HG02943 (cell line): ENCODE measurements around the gene STOML1.
"Not testable (repeated sequence)": the region's sequence is repeated elsewhere in the genome, so short reads cannot be mapped to it uniquely, and the experiment has no call there.

Experiments used
- ATAC-seq: cut with Tn5 transposase; IDR thresholded peaks from one replicate; pipeline ENCODE4 v1.9.1; 2021; ENCODE audit warnings: mild to moderate bottlenecking, low read depth, moderate library complexity; ENCODE audit not compliant: unreplicated experiment

Gene STOML1

GRCh38 chr15:73988445-73988969, 3.6 kb downstream of the STOML1 start:
- ATAC-seq = no peak

DNA sequence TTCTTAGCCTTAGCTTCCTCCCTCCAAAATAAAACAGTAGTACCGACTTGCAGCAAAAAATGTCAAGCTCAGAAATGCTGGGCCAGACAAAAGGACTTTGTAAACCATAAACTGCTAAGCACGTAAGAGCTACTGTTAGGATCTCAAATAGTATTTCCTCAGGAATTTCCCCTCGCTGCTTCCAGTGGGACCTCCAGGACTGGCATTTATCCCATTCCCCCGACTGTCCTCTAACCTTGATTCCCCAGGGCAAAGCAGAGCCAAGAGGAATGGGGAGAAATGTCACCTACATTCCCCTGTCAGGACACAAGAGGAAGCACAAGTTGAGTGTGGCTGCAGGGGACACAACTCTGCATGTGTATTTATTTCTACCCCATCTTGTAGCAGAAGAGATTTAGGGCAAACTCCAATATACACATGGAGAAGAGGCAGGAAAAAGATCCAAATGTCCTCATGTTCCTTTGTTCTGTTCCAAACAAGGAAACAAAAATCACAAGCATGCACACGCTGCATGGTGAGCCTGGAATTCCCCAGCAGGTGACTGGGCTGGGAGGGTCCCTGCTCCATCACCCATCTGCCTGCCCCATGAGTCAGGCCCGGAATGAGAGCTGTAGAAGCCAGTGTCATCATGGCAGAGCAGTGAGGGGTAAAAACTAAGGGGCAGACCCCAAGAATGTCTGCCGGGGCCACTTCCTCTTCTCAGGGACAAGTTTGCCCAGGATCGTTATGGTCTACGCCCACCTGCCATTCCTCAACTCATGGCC, 4.2 kb downstream of the STOML1 start:
- no peak for ATAC-seq

DNA sequence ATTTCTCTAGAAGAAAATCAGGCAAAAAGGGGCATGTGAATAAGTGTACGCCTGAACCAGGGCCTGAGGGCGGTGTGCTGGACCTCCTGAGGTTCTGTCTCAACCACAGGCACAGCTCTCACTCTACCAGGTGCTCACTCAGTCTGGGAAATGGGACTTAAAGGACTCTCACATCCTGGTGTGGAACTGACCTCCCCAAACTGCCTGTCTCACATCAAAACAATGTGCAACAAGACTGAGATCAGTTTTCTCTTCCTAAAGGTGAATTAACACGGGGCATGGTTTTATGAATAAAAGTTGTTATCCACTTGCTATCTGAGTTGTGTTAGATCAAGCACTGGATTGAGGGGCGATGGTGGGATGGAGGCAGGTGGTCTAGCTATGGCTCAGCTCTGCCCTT, 4.8 kb downstream of the STOML1 start:
- no peak for ATAC-seq

DNA sequence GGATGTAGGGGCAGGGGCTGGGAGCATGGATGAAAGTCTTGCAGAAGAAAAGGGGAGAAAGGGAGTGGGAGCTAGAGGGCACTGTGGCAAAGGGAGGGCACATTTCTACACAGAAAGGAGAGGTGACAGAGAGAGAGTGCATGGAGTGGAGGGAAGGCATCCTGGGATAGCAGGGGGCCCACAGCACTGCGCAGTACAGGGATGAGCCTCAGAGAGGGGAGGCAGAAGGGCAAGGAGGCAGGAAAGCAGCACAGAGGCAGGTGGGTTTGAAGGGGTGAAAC, 5.4 kb downstream of the STOML1 start:
- ATAC-seq = no peak

DNA sequence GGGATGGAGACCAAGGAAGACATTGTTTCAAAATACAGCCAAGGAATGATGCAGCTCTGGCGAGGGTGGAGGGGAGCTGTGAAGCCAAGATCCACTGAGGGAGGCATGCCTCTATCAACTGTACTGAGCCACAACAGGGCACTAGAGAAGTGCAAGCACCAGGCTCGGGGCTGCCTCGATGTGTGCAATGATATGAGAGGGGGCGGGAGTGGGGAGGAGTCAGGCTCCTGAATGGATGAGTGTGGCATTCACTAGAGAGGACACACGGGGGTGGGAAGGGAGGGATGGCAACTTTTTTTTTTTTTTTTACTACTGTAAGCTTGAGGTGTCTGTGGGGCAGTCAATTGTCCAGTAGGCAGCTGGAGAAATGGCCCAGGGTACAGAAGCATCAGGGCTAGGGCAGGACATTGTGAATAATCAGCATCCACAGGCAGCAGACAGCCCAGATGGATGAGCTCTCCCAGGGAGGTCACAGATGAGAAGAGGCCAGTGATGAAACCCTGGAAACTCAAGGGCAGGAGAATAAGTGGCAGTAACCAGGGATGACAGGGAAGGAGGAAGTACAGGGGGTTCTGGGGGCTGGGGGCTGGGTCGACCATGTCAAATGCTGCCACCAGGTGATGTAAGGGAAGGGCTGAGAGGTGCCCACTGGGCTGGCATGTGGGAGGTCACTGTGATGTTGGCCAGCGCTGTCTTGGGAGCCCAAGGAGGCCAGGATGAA, 5.9 kb downstream of the STOML1 start:
- ATAC-seq = no peak

- no peak for ATAC-seq
Observed at GRCh38 chr15:73985101-73985873, 6.8 kb downstream of the STOML1 start.

DNA sequence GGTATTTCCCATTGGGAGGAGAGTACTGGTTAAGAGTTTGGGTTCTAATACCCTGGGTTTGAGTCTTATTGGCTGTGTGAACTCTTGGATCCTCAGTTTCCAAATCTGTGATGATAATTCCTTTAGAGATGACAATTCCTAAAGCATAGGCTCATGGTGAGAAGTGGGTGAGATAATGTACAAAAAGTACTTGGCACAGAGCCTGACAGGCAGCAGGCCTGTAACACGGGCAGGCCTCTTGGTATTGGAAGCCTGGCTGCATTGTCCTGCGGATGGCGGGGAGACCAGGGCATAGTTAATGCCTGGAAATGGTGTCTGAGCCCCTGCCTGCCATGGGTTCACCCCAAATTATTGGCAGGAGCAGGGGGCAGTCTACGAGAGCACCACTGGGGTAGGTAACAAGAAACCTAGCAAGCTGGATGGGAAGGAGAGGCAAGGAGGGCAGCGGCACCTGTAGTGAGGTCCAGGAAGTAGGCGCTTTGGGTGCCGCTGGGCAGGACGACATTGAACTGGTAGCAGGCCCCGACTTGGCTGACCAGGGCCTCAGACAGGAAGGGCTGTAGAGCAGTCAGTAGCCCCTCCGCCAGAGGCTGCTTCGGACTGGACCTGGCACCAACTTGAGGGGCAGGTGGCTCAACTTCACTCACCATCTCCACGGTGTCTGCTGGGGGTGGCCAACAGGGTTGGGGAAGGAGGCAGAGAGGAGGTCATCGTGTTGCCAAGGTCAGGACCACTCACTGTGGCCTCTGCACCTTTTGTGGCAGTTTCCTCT, 7.7 kb downstream of the STOML1 start:
- no peak for ATAC-seq

DNA sequence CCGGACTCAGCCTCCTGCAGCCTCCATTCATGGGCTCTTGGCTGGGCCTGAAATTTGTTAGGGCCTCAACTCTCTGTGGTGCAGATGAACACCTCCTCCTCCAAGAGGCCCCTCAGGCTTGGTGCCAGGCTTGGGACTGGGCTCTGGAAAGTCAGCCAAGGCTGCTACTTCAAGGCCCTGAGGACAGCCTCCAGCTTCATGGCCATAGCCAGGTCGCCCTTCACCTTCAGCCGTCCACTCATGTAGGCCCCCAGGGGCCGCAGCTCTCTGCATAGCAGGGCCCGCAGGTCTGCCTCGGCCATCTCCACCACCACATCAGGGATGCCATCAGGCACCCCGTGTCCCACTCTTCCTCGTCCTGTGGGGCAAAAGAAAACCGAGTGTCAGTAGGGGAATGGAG, 8.3 kb downstream of the STOML1 start:
- ATAC-seq = no peak

- ATAC-seq = no peak
Observed at GRCh38 chr15:73983211-73983727, 8.8 kb downstream of the STOML1 start.

DNA sequence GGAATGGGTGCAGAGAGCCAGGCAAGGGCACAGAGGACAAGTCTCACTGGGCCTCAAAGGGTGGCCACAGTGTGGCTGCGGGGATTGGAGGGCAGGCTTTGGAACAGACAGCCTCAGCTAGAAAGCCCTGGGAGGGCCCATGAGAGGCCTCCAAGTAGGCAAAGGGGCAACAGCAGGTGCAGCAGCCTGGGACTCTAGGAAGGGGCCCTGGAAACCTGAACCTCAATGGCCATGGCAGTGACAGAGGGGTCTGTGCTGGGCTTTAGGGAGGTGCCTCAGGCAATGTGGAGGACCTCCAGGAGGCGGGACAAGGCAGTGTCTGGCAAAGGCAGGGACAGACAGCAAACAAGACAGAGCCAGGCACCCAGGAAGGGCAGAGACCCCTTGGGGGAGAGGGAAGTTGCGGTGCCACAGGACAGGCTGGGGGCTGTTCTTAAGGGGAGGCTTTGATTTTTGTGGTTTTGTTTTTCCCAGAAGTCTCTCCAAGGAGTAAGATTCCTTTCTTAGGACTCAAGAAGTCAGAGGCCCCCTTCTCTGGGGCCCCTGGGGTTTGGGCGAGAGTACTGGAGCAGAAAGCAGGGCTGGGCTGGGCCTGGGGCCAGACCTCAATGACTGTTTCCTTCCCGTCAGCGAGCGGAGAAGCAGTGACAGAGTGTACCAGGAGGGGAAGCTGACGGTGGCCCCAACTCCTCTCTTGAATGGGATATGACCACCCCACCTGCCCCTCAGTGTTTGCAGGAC, 9.7 kb downstream of the STOML1 start:
- no peak for ATAC-seq

DNA sequence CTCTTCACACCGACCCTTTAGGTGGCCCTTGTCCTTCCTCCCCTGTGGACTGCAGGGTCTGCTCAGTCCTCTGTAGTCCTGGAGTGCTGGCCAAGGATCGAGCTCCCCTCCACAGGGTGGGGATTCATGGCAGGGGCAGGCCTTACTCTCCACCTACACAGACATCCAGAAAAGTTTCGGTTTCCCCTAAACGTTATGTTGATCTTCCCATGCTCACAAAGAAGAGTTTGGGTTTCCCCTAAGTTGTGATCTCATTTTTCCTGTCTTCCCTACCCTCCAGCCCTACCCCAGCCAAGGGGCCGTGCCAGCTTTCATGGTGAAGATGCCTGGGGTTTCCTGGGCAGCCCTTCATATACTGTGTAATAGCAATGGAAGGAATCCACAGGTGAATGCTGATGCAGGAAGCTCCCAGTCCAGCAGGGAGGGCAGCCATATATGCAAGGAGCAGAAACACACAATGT, 10.3 kb downstream of the STOML1 start:
- no peak for ATAC-seq

DNA sequence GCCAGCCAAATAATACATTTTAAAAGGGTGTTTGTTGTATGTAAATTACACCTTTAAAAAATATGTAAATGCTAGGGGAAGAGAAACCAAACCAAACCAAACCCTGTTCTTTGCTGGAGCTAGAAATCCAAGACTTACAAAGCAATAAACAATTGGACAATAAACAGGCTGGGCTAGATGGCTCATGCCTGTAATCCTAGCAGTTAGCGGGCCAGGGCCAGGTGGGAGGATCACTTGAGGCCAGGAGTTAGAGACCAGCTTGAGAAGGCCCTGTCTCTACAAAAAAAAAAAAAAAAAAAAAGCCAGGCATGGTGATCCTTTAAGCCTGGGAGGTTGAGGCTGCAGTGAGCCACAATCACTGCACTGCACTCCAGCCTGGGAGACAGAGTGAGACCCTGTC, 12.5 kb downstream of the STOML1 start:
- no peak for ATAC-seq

DNA sequence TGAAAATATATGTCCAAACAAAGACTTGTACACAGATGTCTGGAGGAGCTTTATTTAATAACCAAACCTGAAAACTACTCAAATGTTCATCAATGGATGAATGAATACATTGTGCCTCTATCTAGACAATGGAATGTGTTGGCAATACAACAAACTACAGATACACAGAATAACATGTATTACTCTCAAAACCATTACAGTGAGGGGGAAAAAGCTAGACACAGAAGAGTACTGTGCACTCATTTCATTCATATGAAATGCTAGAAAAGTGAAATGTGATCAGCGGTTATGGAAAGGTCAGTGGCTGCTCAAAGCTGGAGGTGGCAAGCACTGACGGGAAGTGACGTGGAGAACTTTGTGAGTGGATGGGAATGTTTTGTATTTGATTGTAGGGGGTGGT, 13.2 kb downstream of the STOML1 start:
- ATAC-seq = no peak

DNA sequence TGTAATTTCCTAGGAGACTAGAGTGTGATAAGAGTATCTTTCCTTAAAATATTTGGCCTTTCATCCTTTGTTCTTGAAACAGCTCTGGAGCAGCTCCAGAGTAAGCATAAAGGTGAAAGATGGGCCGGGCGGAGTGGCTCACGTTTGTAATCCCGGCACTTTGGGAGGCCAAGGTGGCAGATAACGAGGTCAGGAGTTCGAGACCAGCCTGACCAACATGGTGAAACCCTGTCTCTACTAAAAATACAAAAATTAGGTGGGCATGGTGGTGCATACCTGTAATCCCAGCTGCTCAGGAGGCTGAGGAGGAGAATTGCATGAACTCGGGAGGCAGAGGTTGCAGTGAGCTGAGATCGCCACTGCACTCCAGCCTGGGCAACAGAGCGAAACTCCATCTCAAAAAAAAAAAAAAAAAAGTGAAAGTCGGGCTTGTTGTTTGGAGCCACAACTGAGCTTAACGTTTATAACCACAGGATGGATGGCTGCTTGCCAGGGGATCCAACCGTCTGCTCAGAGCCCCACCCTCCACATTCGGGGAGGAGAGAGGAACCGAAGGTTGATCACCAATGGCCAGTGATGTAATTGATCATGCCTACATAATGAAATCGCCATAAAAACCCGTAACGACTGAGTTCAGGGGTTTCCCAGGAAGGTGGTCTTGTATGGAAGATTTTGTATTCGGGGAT, 16.5 kb downstream of the STOML1 start:
- ATAC-seq = not testable (repeated sequence)

DNA sequence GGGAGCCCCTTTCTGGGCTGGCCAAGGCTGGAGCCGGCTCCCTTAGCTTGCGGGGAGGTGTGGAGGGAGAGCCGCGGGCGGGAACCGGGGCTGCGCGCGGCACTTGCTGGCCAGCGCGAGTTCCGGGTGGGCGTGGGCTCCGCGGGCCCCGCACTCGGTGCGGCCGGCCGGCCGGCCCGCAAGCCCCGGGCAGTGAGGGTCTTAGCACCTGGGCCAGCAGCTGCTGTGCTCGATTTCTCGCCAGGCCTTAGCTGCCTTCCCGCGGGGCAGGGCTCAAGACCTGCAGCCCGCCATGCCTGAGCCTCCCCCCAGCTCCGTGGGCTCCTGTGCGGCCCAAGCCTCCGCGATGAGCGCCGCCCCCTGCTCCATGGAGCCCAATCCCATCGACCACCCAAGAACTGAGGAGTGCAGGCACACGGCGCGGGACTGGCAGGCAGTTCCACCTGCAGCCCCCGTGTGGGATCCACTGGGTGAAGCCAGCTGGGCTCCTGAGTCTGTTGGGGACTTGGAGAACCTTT, 18.4 kb downstream of the STOML1 start:
- not testable (repeated sequence) for ATAC-seq

GRCh38 chr15:73972984-73973682, 19.0 kb downstream of the STOML1 start:
- no peak for ATAC-seq

DNA sequence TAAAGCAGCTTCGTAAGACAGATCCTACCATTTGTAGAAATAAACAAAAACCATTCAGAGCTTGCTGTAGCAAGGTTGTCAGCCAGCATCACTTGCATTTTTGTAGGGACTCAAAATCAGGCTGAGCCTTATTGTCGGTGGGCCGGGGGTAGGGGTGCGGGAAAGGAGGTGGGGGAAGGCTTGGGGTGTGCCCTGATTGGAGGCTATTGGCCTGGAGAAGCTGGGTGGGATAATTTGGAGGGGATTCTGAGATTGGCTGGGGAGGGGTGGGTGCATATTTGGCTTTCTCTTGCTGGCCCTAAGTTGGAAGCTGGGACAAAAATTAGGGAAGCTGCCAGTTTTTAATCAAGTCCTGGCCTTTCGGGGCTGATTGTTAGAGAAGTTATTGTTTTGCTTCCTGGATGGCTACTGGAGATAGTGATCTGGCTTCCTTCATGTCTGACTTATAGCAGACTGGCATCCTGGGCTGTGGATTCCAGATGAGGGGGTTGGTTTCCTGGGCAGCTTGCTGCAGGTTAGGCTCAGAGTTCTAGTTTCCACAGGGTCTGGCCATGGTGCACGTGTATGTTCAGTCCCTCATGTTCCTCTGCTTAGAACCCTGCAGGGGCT, 22.8 kb downstream of the STOML1 start:
- no peak for ATAC-seq

GRCh38 chr15:73968461-73968860, 23.6 kb downstream of the STOML1 start:
- no peak for ATAC-seq
